ENCODE results near the gene SRGN.
A peak's percentile ranks its signal among the peaks of the same experiment; 100 is the strongest.

The SRGN gene

GRCh38 chr10:69060127-69060798, 27.6 kb upstream of the SRGN start:
- no peak for DNase-seq (ENCODE audit: low read depth)
- TF ChIP-seq CTCF (IDR thresholded peaks at IDR 0.05; ENCODE audit: insufficient read depth, low read depth, low read length, missing control alignments) = no peak
- H3K4me3 ChIP-seq (ENCODE audit: low read length) = no peak overlapping the region

- peak; percentile 90 for DNase-seq (ENCODE audit: low read depth)
- H3K4me3 ChIP-seq (ENCODE audit: low read length) = no peak overlapping the region
- TF ChIP-seq CTCF (IDR thresholded peaks at IDR 0.05; ENCODE audit: insufficient read depth, low read depth, low read length, missing control alignments) = no peak
Measured at GRCh38 chr10:69061305-69062161, 26.4 kb upstream of the SRGN start.

- TF ChIP-seq CTCF (IDR thresholded peaks at IDR 0.05; ENCODE audit: insufficient read depth, low read depth, low read length, missing control alignments) = no peak
Measured at GRCh38 chr10:69062901-69063300, 25.0 kb upstream of the SRGN start.

GRCh38 chr10:69064762-69065328, 23.1 kb upstream of the SRGN start:
- DNase-seq (ENCODE audit: low read depth) = no peak
- TF ChIP-seq CTCF (IDR thresholded peaks at IDR 0.05; ENCODE audit: insufficient read depth, low read depth, low read length, missing control alignments) = no peak
- no peak overlapping the region for H3K4me3 ChIP-seq (ENCODE audit: low read length)

More at GRCh38 chr10:69062901-69063300, 25.0 kb upstream of the SRGN start:
- no peak overlapping the region for H3K4me3 ChIP-seq (ENCODE audit: low read length)
- DNase-seq (ENCODE audit: low read depth) = no peak

- peak; percentile 65 for DNase-seq (ENCODE audit: low read depth)
- no peak overlapping the region for H3K4me3 ChIP-seq (ENCODE audit: low read length)
- TF ChIP-seq CTCF (IDR thresholded peaks at IDR 0.05; ENCODE audit: insufficient read depth, low read depth, low read length, missing control alignments) = no peak
Measured at GRCh38 chr10:69065406-69066361, 22.2 kb upstream of the SRGN start.

GRCh38 chr10:69067189-69067588, 20.7 kb upstream of the SRGN start:
- no peak for DNase-seq (ENCODE audit: low read depth)
- H3K4me3 ChIP-seq (ENCODE audit: low read length) = no peak overlapping the region
- TF ChIP-seq CTCF (IDR thresholded peaks at IDR 0.05; ENCODE audit: insufficient read depth, low read depth, low read length, missing control alignments) = no peak

All from epithelial cell of esophagus (primary cell).